ENCODE measurements around the gene ANKS1B. TPM values are rescaled to one million over a fixed set of nuclear protein-coding genes. Genes with fewer than 3 reads are reported as not detected.

Gene ANKS1B
- total and polyA plus RNA-seq, 10 of the 15 experiments (the other 5 are each of a cell fraction or from before 2014, with no cell fraction given), result 0.16 to 1.3 (median 0.82) TPM; not detected in 7

GRCh38 chr12:99020871-99021270, 963.9 kb downstream of the ANKS1B start:
- FAIRE-seq, result no peak

More at GRCh38 chr12:99020871-99021270, 963.9 kb downstream of the ANKS1B start:
- H2AFZ ChIP-seq (ENCODE audit: control insufficient read depth, low read depth, low read length), result no peak overlapping the region
- no peaks in the 10 kb centered on the region for H3K79me2 ChIP-seq (ENCODE audit: control insufficient read depth, insufficient read depth, low read length)
- in situ Hi-C loops (cut with MboI) (no loop called here), intact Hi-C loops (cut with micrococcal nuclease; ENCODE audit: unreplicated experiment) (no loop called here)
- H3K4me3 ChIP-seq, result no peak overlapping the region
- no peaks in the 10 kb centered on the region for H3K4me1 ChIP-seq (ENCODE audit: control insufficient read depth, insufficient read depth, low read length)
- ChIA-PET SMC1A (ENCODE audit: uncharacterized antibody, unreplicated experiment) (interaction anchor here (1.4 kb wide), 1 partner anchor 9 kb away, joined by 4 read pairs; no protein-coding TSS in a partner anchor), CTCF (interaction anchor here (1.0 kb wide), 1 partner anchor 38 kb away, joined by 3 read pairs; no protein-coding TSS in a partner anchor), RAD21 (ENCODE audit: unreplicated experiment) (interaction anchor here (2.0 kb wide), 1 partner anchor 22 kb away, joined by 4 read pairs; no protein-coding TSS in a partner anchor), POLR2A (no interaction called here)
- H3K27me3 ChIP-seq (replicated peaks in 1 of 2; ENCODE audit: control insufficient read depth in 2 of 2, insufficient read depth in 2 of 2, low read length in 1 of 2), result no peaks in the 10 kb centered on the region
- H3K9ac ChIP-seq (ENCODE audit: control insufficient read depth, insufficient read depth, low read length), result no peak overlapping the region
- 0% methylated on average over 1 of the region's 1 CpG for WGBS (ENCODE audit: insufficient coverage, insufficient replicate concordance, low lambda C conversion rate, missing lambda C conversion rate)
- no peaks in the 10 kb centered on the region for H4K20me1 ChIP-seq (ENCODE audit: control insufficient read depth, insufficient read depth)
- H3K27ac ChIP-seq (ENCODE audit: control insufficient read depth, insufficient read depth), result no peak overlapping the region
- TF ChIP-seq CBFB (IDR thresholded peaks at IDR 0.05; ENCODE audit: low read depth) (no peak), TAF1 (IDR thresholded peaks at IDR 0.05; ENCODE audit: borderline replicate concordance, low read depth, low read length) (no peak), ZNF592 (IDR thresholded peaks at IDR 0.05) (no peak), MTA2 (IDR thresholded peaks at IDR 0.05; ENCODE audit: low read depth) (no peak), EZH2 (IDR thresholded peaks at IDR 0.05; ENCODE audit: borderline replicate concordance, control insufficient read depth, low read depth, low read length) (no peak), JUNB (IDR thresholded peaks at IDR 0.05) (no peak), ELK1 (IDR thresholded peaks at IDR 0.05; ENCODE audit: low read depth, low read length) (no peak), SREBF2 (IDR thresholded peaks at IDR 0.05; ENCODE audit: low read length) (no peak), EED (IDR thresholded peaks at IDR 0.05; ENCODE audit: low read depth) (no peak), DPF2 (IDR thresholded peaks at IDR 0.05) (no peak), IRF4 (IDR thresholded peaks at IDR 0.05; ENCODE audit: low read depth, low read length) (no peak), MXI1 (IDR thresholded peaks at IDR 0.05; ENCODE audit: low read depth, low read length) (no peak), RELA (IDR thresholded peaks at IDR 0.05; ENCODE audit: borderline replicate concordance, partially characterized antibody) (no peak)
- no peak for DNase-seq (ENCODE audit: low read depth, low spot score)
- H3K4me2 ChIP-seq (ENCODE audit: control insufficient read depth, insufficient read depth), result no peak overlapping the region
- no TSS peak for BruUV-seq (replicated peaks)
- H3K36me3 ChIP-seq (ENCODE audit: control insufficient read depth in 2 of 2, insufficient read depth in 2 of 2, low read length in 1 of 2), result no peaks in the 10 kb centered on the region
- ATAC-seq, result no peak
- H3K9me3 ChIP-seq (replicated peaks; ENCODE audit: control insufficient read depth, insufficient read depth, low read length), result no peaks in the 10 kb centered on the region; the same call in 2 of the 3 replicates
